Stimulated activated CD8-positive, alpha-beta memory T cell treated with anti-CD3 and anti-CD28 coated beads, Interleukin-12 subunit alpha, Interleukin-12 subunit beta, amount 100 ng/mL, for 24 hours (primary cell): ENCODE measurements around the gene TNPO3.
"Not testable (repeated sequence)": the region's sequence is repeated elsewhere in the genome, so short reads cannot be mapped to it uniquely, and the experiment has no call there.

ENCODE experiments used
- DNase-seq: peaks from one replicate; pipeline ENCODE4 v3.0.0-alpha.2; 2020; ENCODE audit errors: extremely low read depth

The TNPO3 gene

GRCh38 chr7:129069021-129069420 lies 14.1 kb upstream of the TNPO3 start:
- DNase-seq = no peak

- DNase-seq = no peak
Measured at GRCh38 chr7:129067943-129068548, 13.1 kb upstream of the TNPO3 start.

GRCh38 chr7:129067132-129067561 lies 12.2 kb upstream of the TNPO3 start:
- DNase-seq = not testable (repeated sequence)

- DNase-seq = no peak
Measured at GRCh38 chr7:129066290-129067131, 11.6 kb upstream of the TNPO3 start.

- DNase-seq = no peak
Measured at GRCh38 chr7:129055861-129056464, 1.1 kb upstream of the TNPO3 start.

- DNase-seq = no peak
Measured at GRCh38 chr7:129055294-129055816, 444 bp upstream of the TNPO3 start.

- DNase-seq = no peak
Measured at GRCh38 chr7:129053938-129054437, 923 bp downstream of the TNPO3 start.

- DNase-seq = no peak
Measured at GRCh38 chr7:129052441-129052840, 2.5 kb downstream of the TNPO3 start.

- DNase-seq = not testable (repeated sequence)
Measured at GRCh38 chr7:129051459-129051858, 3.5 kb downstream of the TNPO3 start.

- DNase-seq = no peak
Measured at GRCh38 chr7:129047761-129048160, 7.2 kb downstream of the TNPO3 start.

GRCh38 chr7:129045682-129046081 lies 9.2 kb downstream of the TNPO3 start:
- DNase-seq = no peak

GRCh38 chr7:129043012-129043411 lies 11.9 kb downstream of the TNPO3 start:
- no peak for DNase-seq

- DNase-seq = no peak
Measured at GRCh38 chr7:129041142-129042085, 13.5 kb downstream of the TNPO3 start.

- not testable (repeated sequence) for DNase-seq
Measured at GRCh38 chr7:129038468-129038867, 16.4 kb downstream of the TNPO3 start.

- DNase-seq = no peak
Measured at GRCh38 chr7:129037585-129037984, 17.3 kb downstream of the TNPO3 start.

- DNase-seq = no peak
Measured at GRCh38 chr7:129032017-129032416, 22.9 kb downstream of the TNPO3 start.

GRCh38 chr7:129030440-129030839 lies 24.5 kb downstream of the TNPO3 start:
- DNase-seq = no peak

- no peak for DNase-seq
Measured at GRCh38 chr7:129024125-129024524, 30.8 kb downstream of the TNPO3 start.

- DNase-seq = no peak
Measured at GRCh38 chr7:129021656-129022055, 33.3 kb downstream of the TNPO3 start.

- DNase-seq = no peak
Measured at GRCh38 chr7:129017933-129018538, 36.9 kb downstream of the TNPO3 start.

- DNase-seq = no peak
Measured at GRCh38 chr7:129017264-129017663, 37.6 kb downstream of the TNPO3 start.
